ENCODE measurements around the gene PDE8B. TPM values are rescaled to one million over a fixed set of nuclear protein-coding genes. Genes with fewer than 3 reads are reported as not detected.

The PDE8B gene
- polyA plus RNA-seq, 1 of the 3 experiments (the other 2 are of a cell fraction), result not detected

DNA sequence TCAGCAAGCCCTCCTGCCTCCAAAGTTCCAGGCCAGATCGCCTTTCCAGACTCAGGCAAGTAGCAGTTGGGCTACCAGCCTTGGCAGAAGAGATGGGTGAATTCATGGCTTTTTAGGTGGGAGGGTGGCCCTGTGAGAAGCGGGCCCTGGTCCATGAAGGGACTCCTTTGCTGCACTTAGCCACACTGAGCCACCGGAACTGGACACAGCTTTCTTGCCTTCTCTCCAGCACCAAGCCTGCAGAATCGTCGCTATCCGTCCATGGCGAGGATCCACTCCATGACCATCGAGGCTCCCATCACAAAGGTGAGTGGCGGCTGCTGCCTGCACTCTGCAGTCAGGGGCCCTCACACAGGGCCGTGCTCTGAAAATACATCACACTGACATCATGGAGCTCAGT is 196.7 kb downstream of the PDE8B start:
- H2AFZ ChIP-seq (ENCODE audit: low read depth), result no peak overlapping the region
- no peaks in the 10 kb centered on the region for H3K9me3 ChIP-seq
- peaks cover 0 to 4% of the 10 kb centered on the region in 2 experiments; a peak in 1 of 4 replicates for H3K4me1 ChIP-seq (ENCODE audit: control insufficient read depth in 1 of 2, insufficient read depth in 2 of 2, low read depth in 1 of 2, low read length in 1 of 2)
- no peaks in the 10 kb centered on the region for H3K79me2 ChIP-seq (ENCODE audit: insufficient read depth)
- no peak for DNase-seq
- H3K27ac ChIP-seq (ENCODE audit: low read depth in 2 of 2, low read length in 1 of 2), result no peak overlapping the region
- peaks cover 12% of the 10 kb centered on the region for H3K27me3 ChIP-seq (ENCODE audit: insufficient read depth)
- H3K4me2 ChIP-seq, result no peak overlapping the region
- CTCF ChIA-PET, result interaction anchor here (0.8 kb wide), 1 partner anchor 66 kb away, joined by 3 read pairs; no protein-coding TSS in a partner anchor
- H3K9me2 ChIP-seq, result no peaks in the 10 kb centered on the region
- no peaks in the 10 kb centered on the region for H4K20me1 ChIP-seq (ENCODE audit: insufficient read depth)
- H3K4me3 ChIP-seq (ENCODE audit: low read depth in 2 of 2, low read length in 1 of 2), result no peak overlapping the region
- POLR2A ChIA-PET, result no interaction called here
- no peaks in the 10 kb centered on the region for H3K36me3 ChIP-seq (replicated peaks in 1 of 2; ENCODE audit: control insufficient read depth in 1 of 2, insufficient read depth in 2 of 2, low read length in 1 of 2)
- TF ChIP-seq NFIC (IDR thresholded peaks at IDR 0.05; ENCODE audit: borderline replicate concordance) (no peak), FOXJ3 (CRISPR knock-in tag; IDR thresholded peaks at IDR 0.05) (no peak), EZH2phosphoT487 (IDR thresholded peaks at IDR 0.05; ENCODE audit: borderline replicate concordance, low read depth) (no peak), MEF2A (IDR thresholded peaks at IDR 0.05; ENCODE audit: borderline replicate concordance, low read depth) (no peak), POLR2AphosphoS5 (IDR thresholded peaks at IDR 0.05; ENCODE audit: low read depth, low read length) (no peak), GABPA (IDR thresholded peaks at IDR 0.05; ENCODE audit: low read depth) (no peak), MXI1 (IDR thresholded peaks at IDR 0.05; ENCODE audit: low read depth, low read length) (no peak), FOSL2 (IDR thresholded peaks at IDR 0.05; ENCODE audit: borderline replicate concordance, low read depth) (no peak), TAF1 (IDR thresholded peaks at IDR 0.05; ENCODE audit: borderline replicate concordance, low read depth, low read length) (no peak)
- TF ChIP-seq, protein P1, sequence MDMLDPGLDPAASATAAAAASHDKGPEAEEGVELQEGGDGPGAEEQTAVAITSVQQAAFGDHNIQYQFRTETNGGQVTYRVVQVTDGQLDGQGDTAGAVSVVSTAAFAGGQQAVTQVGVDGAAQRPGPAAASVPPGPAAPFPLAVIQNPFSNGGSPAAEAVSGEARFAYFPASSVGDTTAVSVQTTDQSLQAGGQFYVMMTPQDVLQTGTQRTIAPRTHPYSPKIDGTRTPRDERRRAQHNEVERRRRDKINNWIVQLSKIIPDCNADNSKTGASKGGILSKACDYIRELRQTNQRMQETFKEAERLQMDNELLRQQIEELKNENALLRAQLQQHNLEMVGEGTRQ (IDR thresholded peaks at IDR 0.05; ENCODE audit: borderline replicate concordance, low read depth, low read length), result no peak
- WGBS (ENCODE audit: low lambda C conversion rate), result 74% methylated on average over 9 of the region's 10 CpGs
- H3F3A ChIP-seq (replicated peaks; ENCODE audit: insufficient read depth), result no peaks in the 10 kb centered on the region
- no peak overlapping the region for H3K9ac ChIP-seq

DNA sequence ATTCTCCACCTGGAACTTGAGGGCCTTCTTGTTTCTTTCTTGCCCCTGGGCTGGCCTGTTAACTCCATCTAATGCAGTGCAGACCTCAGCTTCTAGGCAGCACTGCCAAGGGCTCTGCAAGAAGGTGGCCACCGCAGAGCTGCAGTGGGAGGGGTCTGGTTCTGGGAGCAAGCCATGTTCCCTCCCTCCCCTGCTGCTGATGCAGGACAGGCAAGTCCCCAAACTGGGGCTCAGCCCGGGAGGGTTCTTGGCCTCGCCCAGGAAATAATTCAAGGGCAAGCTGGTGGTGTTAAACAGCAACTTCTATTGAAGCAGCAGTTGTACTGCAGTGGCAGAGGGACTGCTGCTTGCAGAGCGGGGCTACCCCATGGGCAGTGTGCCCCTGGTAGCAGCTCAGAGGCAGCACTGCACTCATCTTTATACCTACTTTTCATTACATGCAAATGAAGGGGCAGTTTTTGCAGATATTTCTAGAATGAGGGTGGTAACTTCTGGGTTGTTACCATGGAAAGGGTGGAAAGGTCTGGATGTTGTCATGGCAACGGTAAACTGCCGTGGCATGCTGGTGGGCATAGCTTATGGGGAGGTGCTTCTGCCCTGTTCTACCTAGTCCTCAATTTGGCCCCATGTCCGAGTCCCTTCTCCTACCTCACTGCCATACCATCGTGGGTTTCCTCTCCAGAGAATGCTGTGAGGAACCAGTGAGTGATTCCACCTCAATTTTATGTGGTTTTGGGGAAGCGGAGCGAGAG is 199.6 kb downstream of the PDE8B start:
- peaks cover 9% of the 10 kb centered on the region for H3K27me3 ChIP-seq (ENCODE audit: insufficient read depth)
- H3K9me2 ChIP-seq, result no peaks in the 10 kb centered on the region
- peaks cover 0 to 4% of the 10 kb centered on the region in 2 experiments; a peak in 1 of 4 replicates for H3K4me1 ChIP-seq (ENCODE audit: control insufficient read depth in 1 of 2, insufficient read depth in 2 of 2, low read depth in 1 of 2, low read length in 1 of 2)
- ChIA-PET POLR2A (no interaction called here), CTCF (interaction anchor here (1.0 to 1.1 kb wide), 2 partner anchors 17 to 27 kb away, joined by 4 to 5 read pairs; no protein-coding TSS in a partner anchor)
- no peaks in the 10 kb centered on the region for H3K79me2 ChIP-seq (ENCODE audit: insufficient read depth)
- no peak for DNase-seq
- no peaks in the 10 kb centered on the region for H4K20me1 ChIP-seq (ENCODE audit: insufficient read depth)
- no peaks in the 10 kb centered on the region for H3F3A ChIP-seq (replicated peaks; ENCODE audit: insufficient read depth)
- no peaks in the 10 kb centered on the region for H3K9me3 ChIP-seq
- H3K36me3 ChIP-seq (replicated peaks in 1 of 2; ENCODE audit: control insufficient read depth in 1 of 2, insufficient read depth in 2 of 2, low read length in 1 of 2), result no peaks in the 10 kb centered on the region
- H2AFZ ChIP-seq (ENCODE audit: low read depth), result no peak overlapping the region
- H3K27ac ChIP-seq (ENCODE audit: low read depth in 2 of 2, low read length in 1 of 2), result no peak overlapping the region
- WGBS (ENCODE audit: low lambda C conversion rate), result 60% methylated on average over 10 of the region's 10 CpGs
- no peak overlapping the region for H3K9ac ChIP-seq
- H3K4me3 ChIP-seq (ENCODE audit: low read depth in 2 of 2, low read length in 1 of 2), result no peak overlapping the region
- H3K4me2 ChIP-seq, result no peak overlapping the region
- TF ChIP-seq TCF12 (IDR thresholded peaks at IDR 0.05) (no peak), SIN3A (IDR thresholded peaks at IDR 0.05; ENCODE audit: borderline replicate concordance, low read depth, low read length) (no peak), POLR2AphosphoS5 (IDR thresholded peaks at IDR 0.05; ENCODE audit: low read depth, low read length) (no peak), FOXJ3 (CRISPR knock-in tag; IDR thresholded peaks at IDR 0.05) (no peak), RFX5 (IDR thresholded peaks at IDR 0.05; ENCODE audit: low read length) (no peak), YY1 (IDR thresholded peaks at IDR 0.05; ENCODE audit: low read depth) (no peak), RXRA (IDR thresholded peaks at IDR 0.05; ENCODE audit: borderline replicate concordance, low read depth) (no peak), NFIC (IDR thresholded peaks at IDR 0.05; ENCODE audit: borderline replicate concordance) (no peak), JUND (IDR thresholded peaks at IDR 0.05) (no peak), MEF2A (IDR thresholded peaks at IDR 0.05; ENCODE audit: borderline replicate concordance, low read depth) (no peak), TEAD4 (IDR thresholded peaks at IDR 0.05; ENCODE audit: borderline replicate concordance, insufficient read depth) (no peak)
- TF ChIP-seq, protein P2, sequence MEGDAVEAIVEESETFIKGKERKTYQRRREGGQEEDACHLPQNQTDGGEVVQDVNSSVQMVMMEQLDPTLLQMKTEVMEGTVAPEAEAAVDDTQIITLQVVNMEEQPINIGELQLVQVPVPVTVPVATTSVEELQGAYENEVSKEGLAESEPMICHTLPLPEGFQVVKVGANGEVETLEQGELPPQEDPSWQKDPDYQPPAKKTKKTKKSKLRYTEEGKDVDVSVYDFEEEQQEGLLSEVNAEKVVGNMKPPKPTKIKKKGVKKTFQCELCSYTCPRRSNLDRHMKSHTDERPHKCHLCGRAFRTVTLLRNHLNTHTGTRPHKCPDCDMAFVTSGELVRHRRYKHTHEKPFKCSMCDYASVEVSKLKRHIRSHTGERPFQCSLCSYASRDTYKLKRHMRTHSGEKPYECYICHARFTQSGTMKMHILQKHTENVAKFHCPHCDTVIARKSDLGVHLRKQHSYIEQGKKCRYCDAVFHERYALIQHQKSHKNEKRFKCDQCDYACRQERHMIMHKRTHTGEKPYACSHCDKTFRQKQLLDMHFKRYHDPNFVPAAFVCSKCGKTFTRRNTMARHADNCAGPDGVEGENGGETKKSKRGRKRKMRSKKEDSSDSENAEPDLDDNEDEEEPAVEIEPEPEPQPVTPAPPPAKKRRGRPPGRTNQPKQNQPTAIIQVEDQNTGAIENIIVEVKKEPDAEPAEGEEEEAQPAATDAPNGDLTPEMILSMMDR (IDR thresholded peaks at IDR 0.05), result no peak
- TF ChIP-seq, protein P1 (IDR thresholded peaks at IDR 0.05; ENCODE audit: borderline replicate concordance, low read depth, low read length), result no peak
- TF ChIP-seq, protein P3, sequence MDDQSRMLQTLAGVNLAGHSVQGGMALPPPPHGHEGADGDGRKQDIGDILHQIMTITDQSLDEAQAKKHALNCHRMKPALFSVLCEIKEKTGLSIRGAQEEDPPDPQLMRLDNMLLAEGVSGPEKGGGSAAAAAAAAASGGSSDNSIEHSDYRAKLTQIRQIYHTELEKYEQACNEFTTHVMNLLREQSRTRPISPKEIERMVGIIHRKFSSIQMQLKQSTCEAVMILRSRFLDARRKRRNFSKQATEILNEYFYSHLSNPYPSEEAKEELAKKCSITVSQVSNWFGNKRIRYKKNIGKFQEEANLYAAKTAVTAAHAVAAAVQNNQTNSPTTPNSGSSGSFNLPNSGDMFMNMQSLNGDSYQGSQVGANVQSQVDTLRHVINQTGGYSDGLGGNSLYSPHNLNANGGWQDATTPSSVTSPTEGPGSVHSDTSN (IDR thresholded peaks at IDR 0.05), result no peak
- TF ChIP-seq, protein P4, sequence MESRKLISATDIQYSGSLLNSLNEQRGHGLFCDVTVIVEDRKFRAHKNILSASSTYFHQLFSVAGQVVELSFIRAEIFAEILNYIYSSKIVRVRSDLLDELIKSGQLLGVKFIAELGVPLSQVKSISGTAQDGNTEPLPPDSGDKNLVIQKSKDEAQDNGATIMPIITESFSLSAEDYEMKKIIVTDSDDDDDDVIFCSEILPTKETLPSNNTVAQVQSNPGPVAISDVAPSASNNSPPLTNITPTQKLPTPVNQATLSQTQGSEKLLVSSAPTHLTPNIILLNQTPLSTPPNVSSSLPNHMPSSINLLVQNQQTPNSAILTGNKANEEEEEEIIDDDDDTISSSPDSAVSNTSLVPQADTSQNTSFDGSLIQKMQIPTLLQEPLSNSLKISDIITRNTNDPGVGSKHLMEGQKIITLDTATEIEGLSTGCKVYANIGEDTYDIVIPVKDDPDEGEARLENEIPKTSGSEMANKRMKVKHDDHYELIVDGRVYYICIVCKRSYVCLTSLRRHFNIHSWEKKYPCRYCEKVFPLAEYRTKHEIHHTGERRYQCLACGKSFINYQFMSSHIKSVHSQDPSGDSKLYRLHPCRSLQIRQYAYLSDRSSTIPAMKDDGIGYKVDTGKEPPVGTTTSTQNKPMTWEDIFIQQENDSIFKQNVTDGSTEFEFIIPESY (IDR thresholded peaks at IDR 0.05; ENCODE audit: borderline replicate concordance, low read depth), result no peak

Measured in SK-N-SH (cell line).